ENCODE results near the gene SORCS2. TPM values are rescaled to one million over a fixed set of nuclear protein-coding genes. Genes with fewer than 3 reads are reported as not detected.

SORCS2 gene
- total RNA-seq, 1 donor from 2014 or later = 3.1 TPM

DNA sequence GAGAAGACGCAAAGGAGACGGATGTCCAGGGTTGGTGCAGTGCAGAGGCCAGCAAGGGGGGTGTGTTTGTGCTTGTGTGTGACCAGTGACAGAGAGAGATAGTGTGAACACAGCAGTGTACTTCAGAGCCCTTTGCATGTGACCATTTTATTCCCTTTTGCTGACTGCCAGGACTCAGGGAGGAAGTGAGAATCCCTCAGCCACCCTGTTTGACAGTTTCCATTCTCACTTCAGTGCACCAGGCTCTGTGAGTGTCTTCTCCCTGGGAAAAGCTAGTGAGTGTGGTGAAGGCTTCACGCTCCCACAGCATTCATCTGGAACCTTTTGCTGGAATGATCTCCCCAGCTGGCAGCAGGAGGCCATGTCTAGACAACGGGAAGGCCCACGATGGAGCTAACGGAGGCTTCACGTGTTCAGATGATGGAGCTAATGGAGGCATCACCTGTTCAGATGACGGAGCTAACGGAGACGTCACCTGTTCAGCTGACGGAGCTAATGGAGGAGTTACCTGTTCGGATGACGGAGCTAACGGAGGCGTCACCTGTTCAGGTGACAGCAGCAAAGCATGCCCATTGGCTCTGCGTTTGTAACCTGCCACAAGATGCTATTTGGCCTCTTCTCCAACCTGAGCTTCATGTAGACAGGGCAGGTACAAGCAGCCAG lies 551.9 kb downstream of the SORCS2 start:
- no peaks in the 10 kb centered on the region for H3K36me3 ChIP-seq (ENCODE audit: control insufficient read depth in 3 of 3, insufficient read depth in 3 of 3, low read length in 3 of 3)

GRCh38 chr4:7745301-7745885 lies 553.1 kb downstream of the SORCS2 start:
- H3K4me3 ChIP-seq (ENCODE audit: low read length in 3 of 3) = no peak overlapping the region
- no peak overlapping the region for H3K9ac ChIP-seq (ENCODE audit: low read depth in 1 of 3, low read length in 3 of 3)
- H3K9me3 ChIP-seq (ENCODE audit: control insufficient read depth in 3 of 3, low read length in 3 of 3) = no peaks in the 10 kb centered on the region
- H3K4me1 ChIP-seq (ENCODE audit: control insufficient read depth in 3 of 3, insufficient read depth in 3 of 3, low read length in 3 of 3) = no peaks in the 10 kb centered on the region
- no peaks in the 10 kb centered on the region for H3K36me3 ChIP-seq (ENCODE audit: control insufficient read depth in 3 of 3, insufficient read depth in 3 of 3, low read length in 3 of 3)
- H3K27me3 ChIP-seq (ENCODE audit: control insufficient read depth in 3 of 3, insufficient read depth in 3 of 3, low read length in 3 of 3) = peaks cover 0 to 6% (median 0%) of the 10 kb centered on the region in 3 donors
- no peak overlapping the region for H3K27ac ChIP-seq (ENCODE audit: low read depth, low read length)

More for the DNA sequence above, 551.9 kb downstream of the SORCS2 start:
- Histone ChIP-seq H3K9ac (ENCODE audit: low read depth in 1 of 3, low read length in 3 of 3) (no peak overlapping the region), H3K4me1 (ENCODE audit: control insufficient read depth in 3 of 3, insufficient read depth in 3 of 3, low read length in 3 of 3) (no peaks in the 10 kb centered on the region), H3K9me3 (ENCODE audit: control insufficient read depth in 3 of 3, low read length in 3 of 3) (no peaks in the 10 kb centered on the region), H3K4me3 (ENCODE audit: low read length in 3 of 3) (no peak overlapping the region), H3K27ac (ENCODE audit: low read depth, low read length) (peak overlapping the region; percentile 54), H3K27me3 (ENCODE audit: control insufficient read depth in 3 of 3, insufficient read depth in 3 of 3, low read length in 3 of 3) (peaks cover 0 to 10% (median 0%) of the 10 kb centered on the region in 3 donors)

- no peaks in the 10 kb centered on the region for H3K4me1 ChIP-seq (ENCODE audit: control insufficient read depth in 3 of 3, insufficient read depth in 3 of 3, low read length in 3 of 3)
Observed at GRCh38 chr4:7746351-7747061, 554.2 kb downstream of the SORCS2 start.

GRCh38 chr4:7747062-7747385 lies 554.7 kb downstream of the SORCS2 start:
- H3K9ac ChIP-seq (ENCODE audit: low read depth in 1 of 3, low read length in 3 of 3) = no peak overlapping the region
- peaks cover 0 to 6% (median 0%) of the 10 kb centered on the region in 3 donors for H3K27me3 ChIP-seq (ENCODE audit: control insufficient read depth in 3 of 3, insufficient read depth in 3 of 3, low read length in 3 of 3)
- H3K9me3 ChIP-seq (ENCODE audit: control insufficient read depth in 3 of 3, low read length in 3 of 3) = no peaks in the 10 kb centered on the region
- no peaks in the 10 kb centered on the region for H3K36me3 ChIP-seq (ENCODE audit: control insufficient read depth in 3 of 3, insufficient read depth in 3 of 3, low read length in 3 of 3)
- H3K4me1 ChIP-seq (ENCODE audit: control insufficient read depth in 3 of 3, insufficient read depth in 3 of 3, low read length in 3 of 3) = no peaks in the 10 kb centered on the region
- H3K4me3 ChIP-seq (ENCODE audit: low read length in 3 of 3) = no peak overlapping the region
- H3K27ac ChIP-seq (ENCODE audit: low read depth, low read length) = no peak overlapping the region

More at GRCh38 chr4:7746351-7747061, 554.2 kb downstream of the SORCS2 start:
- no peaks in the 10 kb centered on the region for H3K9me3 ChIP-seq (ENCODE audit: control insufficient read depth in 3 of 3, low read length in 3 of 3)
- no peaks in the 10 kb centered on the region for H3K36me3 ChIP-seq (ENCODE audit: control insufficient read depth in 3 of 3, insufficient read depth in 3 of 3, low read length in 3 of 3)
- H3K27ac ChIP-seq (ENCODE audit: low read depth, low read length) = no peak overlapping the region
- H3K4me3 ChIP-seq (ENCODE audit: low read length in 3 of 3) = no peak overlapping the region
- peaks cover 0 to 6% (median 0%) of the 10 kb centered on the region in 3 donors for H3K27me3 ChIP-seq (ENCODE audit: control insufficient read depth in 3 of 3, insufficient read depth in 3 of 3, low read length in 3 of 3)
- no peak overlapping the region for H3K9ac ChIP-seq (ENCODE audit: low read depth in 1 of 3, low read length in 3 of 3)

GRCh38 chr4:7747566-7747965 lies 555.2 kb downstream of the SORCS2 start:
- H3K4me3 ChIP-seq (ENCODE audit: low read length in 3 of 3) = no peak overlapping the region
- H3K9ac ChIP-seq (ENCODE audit: low read depth in 1 of 3, low read length in 3 of 3) = no peak overlapping the region

DNA sequence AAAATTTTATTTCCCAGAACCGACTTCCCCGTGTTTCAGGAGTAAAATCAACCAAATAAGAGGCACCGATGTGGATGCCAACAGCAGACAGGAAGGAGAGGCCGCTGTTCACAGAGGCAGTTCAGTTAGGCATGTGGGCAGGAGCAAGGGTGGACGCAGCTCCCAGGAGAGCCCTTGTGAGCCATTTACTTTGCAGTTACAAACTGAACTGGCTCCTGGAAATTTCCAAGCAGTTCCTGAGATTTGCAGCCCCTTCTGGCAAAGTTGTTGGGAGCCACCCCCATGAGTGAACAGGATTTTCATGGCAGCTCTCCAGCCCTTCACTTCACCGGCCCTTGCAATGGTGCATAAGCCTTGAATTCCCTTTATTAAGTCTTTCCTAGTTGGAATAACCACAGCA lies 558.2 kb downstream of the SORCS2 start:
- H3K9me3 ChIP-seq (ENCODE audit: control insufficient read depth in 3 of 3, low read length in 3 of 3) = no peaks in the 10 kb centered on the region
- peaks cover 0 to 6% (median 0%) of the 10 kb centered on the region in 3 donors for H3K27me3 ChIP-seq (ENCODE audit: control insufficient read depth in 3 of 3, insufficient read depth in 3 of 3, low read length in 3 of 3)
- H3K4me1 ChIP-seq (ENCODE audit: control insufficient read depth in 3 of 3, insufficient read depth in 3 of 3, low read length in 3 of 3) = peaks cover 0 to 6% (median 2%) of the 10 kb centered on the region in 3 donors
- no peak overlapping the region for H3K9ac ChIP-seq (ENCODE audit: low read depth in 1 of 3, low read length in 3 of 3)
- no peak overlapping the region for H3K4me3 ChIP-seq (ENCODE audit: low read length in 3 of 3)
- no peak overlapping the region for H3K27ac ChIP-seq (ENCODE audit: low read depth, low read length)
- H3K36me3 ChIP-seq (ENCODE audit: control insufficient read depth in 3 of 3, insufficient read depth in 3 of 3, low read length in 3 of 3) = no peaks in the 10 kb centered on the region

More at GRCh38 chr4:7747566-7747965, 555.2 kb downstream of the SORCS2 start:
- H3K36me3 ChIP-seq (ENCODE audit: control insufficient read depth in 3 of 3, insufficient read depth in 3 of 3, low read length in 3 of 3) = no peaks in the 10 kb centered on the region
- no peak overlapping the region for H3K27ac ChIP-seq (ENCODE audit: low read depth, low read length)
- no peaks in the 10 kb centered on the region for H3K9me3 ChIP-seq (ENCODE audit: control insufficient read depth in 3 of 3, low read length in 3 of 3)
- H3K27me3 ChIP-seq (ENCODE audit: control insufficient read depth in 3 of 3, insufficient read depth in 3 of 3, low read length in 3 of 3) = peaks cover 0 to 6% (median 0%) of the 10 kb centered on the region in 3 donors
- no peaks in the 10 kb centered on the region for H3K4me1 ChIP-seq (ENCODE audit: control insufficient read depth in 3 of 3, insufficient read depth in 3 of 3, low read length in 3 of 3)

DNA sequence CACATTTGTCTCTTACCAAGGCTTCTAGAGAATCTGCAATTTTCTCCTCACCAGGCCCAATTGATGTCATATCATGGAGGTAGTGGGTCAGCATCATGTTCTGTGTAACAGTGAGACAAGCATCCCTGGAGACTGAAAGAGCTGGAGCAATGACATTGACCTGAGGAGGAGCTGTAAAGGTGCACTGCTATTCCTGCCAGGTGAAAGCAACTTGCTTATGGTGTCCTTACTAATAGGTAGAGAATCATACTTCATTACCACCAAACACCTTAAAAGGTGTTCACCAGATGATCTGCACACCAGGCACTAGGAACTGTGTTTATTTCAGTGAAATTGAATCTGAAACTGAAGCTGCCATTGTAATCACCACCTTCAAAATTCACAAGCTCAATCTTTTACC lies 558.6 kb downstream of the SORCS2 start:
- H3K9me3 ChIP-seq (ENCODE audit: control insufficient read depth in 3 of 3, low read length in 3 of 3) = no peaks in the 10 kb centered on the region
- no peak overlapping the region for H3K27ac ChIP-seq (ENCODE audit: low read depth, low read length)
- peaks cover 0 to 6% (median 2%) of the 10 kb centered on the region in 3 donors for H3K4me1 ChIP-seq (ENCODE audit: control insufficient read depth in 3 of 3, insufficient read depth in 3 of 3, low read length in 3 of 3)
- H3K9ac ChIP-seq (ENCODE audit: low read depth in 1 of 3, low read length in 3 of 3) = no peak overlapping the region
- no peak overlapping the region for H3K4me3 ChIP-seq (ENCODE audit: low read length in 3 of 3)
- no peaks in the 10 kb centered on the region for H3K36me3 ChIP-seq (ENCODE audit: control insufficient read depth in 3 of 3, insufficient read depth in 3 of 3, low read length in 3 of 3)
- H3K27me3 ChIP-seq (ENCODE audit: control insufficient read depth in 3 of 3, insufficient read depth in 3 of 3, low read length in 3 of 3) = peaks cover 0 to 5% (median 0%) of the 10 kb centered on the region in 3 donors

GRCh38 chr4:7752649-7753048 lies 560.3 kb downstream of the SORCS2 start:
- Histone ChIP-seq H3K4me1 (ENCODE audit: control insufficient read depth in 3 of 3, insufficient read depth in 3 of 3, low read length in 3 of 3) (peaks cover 8 to 17% (median 11%) of the 10 kb centered on the region in 3 donors), H3K27ac (ENCODE audit: low read depth, low read length) (no peak overlapping the region), H3K9ac (ENCODE audit: low read depth in 1 of 3, low read length in 3 of 3) (no peak overlapping the region), H3K27me3 (ENCODE audit: control insufficient read depth in 3 of 3, insufficient read depth in 3 of 3, low read length in 3 of 3) (peaks cover 0 to 3% (median 0%) of the 10 kb centered on the region in 3 donors), H3K4me3 (ENCODE audit: low read length in 3 of 3) (no peak overlapping the region), H3K36me3 (ENCODE audit: control insufficient read depth in 3 of 3, insufficient read depth in 3 of 3, low read length in 3 of 3) (no peaks in the 10 kb centered on the region), H3K9me3 (ENCODE audit: control insufficient read depth in 3 of 3, low read length in 3 of 3) (no peaks in the 10 kb centered on the region)

- H3K36me3 ChIP-seq (ENCODE audit: control insufficient read depth in 3 of 3, insufficient read depth in 3 of 3, low read length in 3 of 3) = no peaks in the 10 kb centered on the region
- H3K9ac ChIP-seq (ENCODE audit: low read depth in 1 of 3, low read length in 3 of 3) = peak overlapping the region in 1 of 3 donors; percentile 33
- peaks cover 8 to 21% (median 13%) of the 10 kb centered on the region in 3 donors for H3K4me1 ChIP-seq (ENCODE audit: control insufficient read depth in 3 of 3, insufficient read depth in 3 of 3, low read length in 3 of 3)
- H3K4me3 ChIP-seq (ENCODE audit: low read length in 3 of 3) = no peak overlapping the region
- H3K27ac ChIP-seq (ENCODE audit: low read depth, low read length) = no peak overlapping the region
- no peaks in the 10 kb centered on the region for H3K9me3 ChIP-seq (ENCODE audit: control insufficient read depth in 3 of 3, low read length in 3 of 3)
- H3K27me3 ChIP-seq (ENCODE audit: control insufficient read depth in 3 of 3, insufficient read depth in 3 of 3, low read length in 3 of 3) = no peaks in the 10 kb centered on the region
Observed at GRCh38 chr4:7753271-7753670, 560.9 kb downstream of the SORCS2 start.

GRCh38 chr4:7753931-7754465 lies 561.7 kb downstream of the SORCS2 start:
- no peaks in the 10 kb centered on the region for H3K9me3 ChIP-seq (ENCODE audit: control insufficient read depth in 3 of 3, low read length in 3 of 3)
- H3K27ac ChIP-seq (ENCODE audit: low read depth, low read length) = no peak overlapping the region
- peaks cover 8 to 24% (median 13%) of the 10 kb centered on the region in 3 donors for H3K4me1 ChIP-seq (ENCODE audit: control insufficient read depth in 3 of 3, insufficient read depth in 3 of 3, low read length in 3 of 3)
- no peak overlapping the region for H3K4me3 ChIP-seq (ENCODE audit: low read length in 3 of 3)
- H3K9ac ChIP-seq (ENCODE audit: low read depth in 1 of 3, low read length in 3 of 3) = no peak overlapping the region
- no peaks in the 10 kb centered on the region for H3K36me3 ChIP-seq (ENCODE audit: control insufficient read depth in 3 of 3, insufficient read depth in 3 of 3, low read length in 3 of 3)
- no peaks in the 10 kb centered on the region for H3K27me3 ChIP-seq (ENCODE audit: control insufficient read depth in 3 of 3, insufficient read depth in 3 of 3, low read length in 3 of 3)

Measured in skeletal muscle tissue (tissue), 4 donors.